HG02970 (cell line): ENCODE results near the gene GCSAM.

ENCODE experiments used
- ATAC-seq: cut with Tn5 transposase; IDR thresholded peaks from one replicate; pipeline ENCODE4 v1.9.1; 2021; ENCODE audit warnings: mild to moderate bottlenecking, moderate library complexity, moderate number of reproducible peaks; ENCODE audit not compliant: unreplicated experiment, low FRiP score

GCSAM gene

GRCh38 chr3:112111785-112112402 is 21.2 kb downstream of the GCSAM start:
- ATAC-seq: no peak

- no peak for ATAC-seq
These were observed 23.7 kb downstream of the GCSAM start for GRCh38 chr3:112109322-112109721.

GRCh38 chr3:112104774-112105173 is 28.3 kb downstream of the GCSAM start:
- ATAC-seq: no peak

GRCh38 chr3:112101916-112102315 is 31.1 kb downstream of the GCSAM start:
- no peak for ATAC-seq

GRCh38 chr3:112097378-112097777 is 35.7 kb downstream of the GCSAM start:
- ATAC-seq: no peak

- ATAC-seq: no peak
These were observed 36.9 kb downstream of the GCSAM start for GRCh38 chr3:112096176-112096575.

GRCh38 chr3:112095731-112096130 is 37.3 kb downstream of the GCSAM start:
- no peak for ATAC-seq

- no peak for ATAC-seq
These were observed 39.9 kb downstream of the GCSAM start for GRCh38 chr3:112093180-112093522.

GRCh38 chr3:112092496-112093179 is 40.4 kb downstream of the GCSAM start:
- ATAC-seq: no peak

- no peak for ATAC-seq
These were observed 42.0 kb downstream of the GCSAM start for GRCh38 chr3:112090887-112091586.

GRCh38 chr3:112089956-112090886 is 42.8 kb downstream of the GCSAM start:
- no peak for ATAC-seq

GRCh38 chr3:112088944-112089343 is 44.1 kb downstream of the GCSAM start:
- ATAC-seq: no peak

GRCh38 chr3:112087746-112088145 is 45.3 kb downstream of the GCSAM start:
- no peak for ATAC-seq

GRCh38 chr3:112086875-112087524 is 46.0 kb downstream of the GCSAM start:
- ATAC-seq: no peak

GRCh38 chr3:112086076-112086854 is 46.8 kb downstream of the GCSAM start, which contains the start of gene C3orf52:
Gene C3orf52, plus strand, starts transcription at chr3:112086389. Its CDS starts 19 bp downstream, at chr3:112086408.
- peak; percentile 73 for ATAC-seq

GRCh38 chr3:112085735-112086075 is 47.3 kb downstream of the GCSAM start:
- no peak for ATAC-seq

- ATAC-seq: no peak
These were observed 47.9 kb downstream of the GCSAM start for GRCh38 chr3:112084980-112085705.

- ATAC-seq: no peak
These were observed 49.8 kb downstream of the GCSAM start for GRCh38 chr3:112083239-112083638.
